Motor neuron (in vitro differentiated cells): Measurements from ENCODE around the gene ITM2B. TPM values are rescaled to one million over a fixed set of nuclear protein-coding genes. Genes with fewer than 3 reads are reported as not detected.

ENCODE experiments used
- ATAC-seq, 8 experiments: fragments of 200-7000 bp; cut with Tn5 transposase; replicated peaks in 6 of 8; 2 replicates each; pipeline ENCODE4 v1.8.0; 2021; ENCODE audit warnings: mild to moderate bottlenecking in 8 of 8, moderate library complexity in 8 of 8
- H3K27ac ChIP-seq, 2 donors: fragments of 250-450 bp; sonication (Bioruptor Pico); 2 replicates each; pipeline ENCODE4 v1.9.0; 2021; ENCODE audit warnings: antibody characterized with exemption in 2 of 2, mild to moderate bottlenecking in 2 of 2, moderate library complexity in 1 of 2
- H3K4me1 ChIP-seq, 2 donors: fragments of 250-450 bp; sonication (Bioruptor Pico); replicated peaks in 1 of 2; 2 replicates each; pipeline ENCODE4 v1.6.1; 2021; ENCODE audit warnings: antibody characterized with exemption in 2 of 2, mild to moderate bottlenecking in 2 of 2, moderate library complexity in 1 of 2
- H3K4me3 ChIP-seq, 5 donors: fragments of 250-450 bp; sonication (Bioruptor Pico); 2 replicates each; pipeline ENCODE4 v1.9.0; 2021; ENCODE audit warnings: antibody characterized with exemption in 5 of 5, mild to moderate bottlenecking in 5 of 5, moderate library complexity in 4 of 5
- WGBS, 10 experiments: fragments of 450-650 bp; shearing (Covaris generic); methylation state at CpG; one replicate each; pipeline ENCODE4 v1.0.0; 2022; 5-methylcytosine and 5-hydroxymethylcytosine counted together
- in situ Hi-C, 9 experiments: fragments of 400-800 bp; cut with MboI; loops; one replicate each; pipeline ENCODE4 v1.15.0; 2021; ENCODE audit warnings: low sequenced_read_pairs in 9 of 9, low pct_unique_long_range_greater_than_20kb in 2 of 9; ENCODE audit not compliant: unreplicated experiment in 9 of 9
- total RNA-seq, 8 experiments: library from RNA; unstranded; fragments of 300-600 nt; gene quantifications; 2 replicates each; pipeline versions ENCODE4 v1.2.3 to v1.2.4, GENCODE V29; 2022

The ITM2B gene
- total RNA-seq, 8 experiments from 2014 or later = 100 to 965 (median 173) TPM

DNA sequence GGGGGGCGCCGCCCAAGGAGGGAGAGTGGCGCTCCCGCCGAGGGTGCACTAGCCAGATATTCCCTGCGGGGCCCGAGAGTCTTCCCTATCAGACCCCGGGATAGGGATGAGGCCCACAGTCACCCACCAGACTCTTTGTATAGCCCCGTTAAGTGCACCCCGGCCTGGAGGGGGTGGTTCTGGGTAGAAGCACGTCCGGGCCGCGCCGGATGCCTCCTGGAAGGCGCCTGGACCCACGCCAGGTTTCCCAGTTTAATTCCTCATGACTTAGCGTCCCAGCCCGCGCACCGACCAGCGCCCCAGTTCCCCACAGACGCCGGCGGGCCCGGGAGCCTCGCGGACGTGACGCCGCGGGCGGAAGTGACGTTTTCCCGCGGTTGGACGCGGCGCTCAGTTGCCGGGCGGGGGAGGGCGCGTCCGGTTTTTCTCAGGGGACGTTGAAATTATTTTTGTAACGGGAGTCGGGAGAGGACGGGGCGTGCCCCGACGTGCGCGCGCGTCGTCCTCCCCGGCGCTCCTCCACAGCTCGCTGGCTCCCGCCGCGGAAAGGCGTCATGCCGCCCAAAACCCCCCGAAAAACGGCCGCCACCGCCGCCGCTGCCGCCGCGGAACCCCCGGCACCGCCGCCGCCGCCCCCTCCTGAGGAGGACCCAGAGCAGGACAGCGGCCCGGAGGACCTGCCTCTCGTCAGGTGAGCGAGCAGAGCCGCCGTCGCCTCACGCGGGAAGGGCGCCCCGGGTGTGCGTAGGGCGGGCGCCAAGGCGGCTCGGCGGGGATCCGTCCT lies 70.5 kb downstream of the ITM2B start, which contains the start of gene RB1:
Gene RB1, plus strand, starts transcription at position 393 of the 784 bp plus-strand sequence. Its CDS starts 162 bp downstream, at position 555.
- 0 to 4% (median 0%) methylated on average over 5 to 15 of the region's 96 CpGs; no CpG with 5 or more reads in 5 of the 10 experiments for WGBS, 10 experiments
- Histone ChIP-seq H3K4me1 (peaks cover 5 to 9% of the 10 kb centered on the region in 2 donors), H3K27ac (peak within 1 kb of the TSS; percentile 85 to 93), H3K4me3 (peak within 1 kb of the TSS; percentile 88 to 98 (median 93))
- in situ Hi-C loops = loop anchor here in 1 of 9 experiments (25.0 kb wide), 1 partner anchor 284 kb away; no protein-coding TSS in a partner anchor
- ATAC-seq = peak; percentile 93 to 96 (median 94)

DNA sequence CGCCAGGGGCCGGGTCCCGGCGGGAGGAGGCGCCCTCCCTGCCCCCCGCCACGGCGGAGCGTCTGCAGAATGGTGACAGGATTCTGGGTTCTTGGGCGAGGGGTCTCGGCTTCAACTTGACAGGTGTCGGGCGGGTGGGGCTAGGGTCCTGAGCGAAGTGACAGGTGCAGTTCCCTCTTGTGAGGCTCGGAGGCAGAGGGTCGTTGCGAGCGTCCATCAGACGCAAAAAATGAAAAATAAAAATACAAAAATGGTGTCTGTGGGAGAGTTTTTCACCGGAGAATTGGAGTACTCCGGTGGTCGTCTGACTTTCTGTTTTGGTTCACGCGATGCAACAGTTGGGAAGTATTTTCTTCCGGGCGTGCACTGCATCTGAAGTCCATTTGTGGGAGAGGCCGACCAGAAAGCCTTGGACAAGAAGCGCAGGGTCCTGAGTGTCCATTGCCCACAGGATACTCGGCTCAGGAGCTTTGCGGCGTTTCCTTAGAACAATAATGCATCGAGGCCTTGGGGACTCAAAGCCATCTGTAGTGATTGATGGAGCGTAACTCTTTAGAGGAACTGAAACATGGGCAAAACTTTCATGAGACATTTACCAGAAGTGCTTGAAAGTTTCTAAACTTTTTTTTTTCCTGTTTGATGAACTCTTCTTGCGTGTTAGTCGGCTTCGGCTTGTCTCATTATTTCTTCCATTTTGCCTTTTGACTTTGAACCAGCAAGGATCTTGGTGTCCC lies 71.3 kb downstream of the ITM2B start:
- H3K27ac ChIP-seq = peak overlapping the region; percentile 85 to 93
- in situ Hi-C loops = loop anchor here in 1 of 9 experiments (25.0 kb wide), 1 partner anchor 283 kb away; no protein-coding TSS in a partner anchor
- ATAC-seq = peak; percentile 6 to 29 (median 14)
- H3K4me3 ChIP-seq = peak overlapping the region; percentile 88 to 98 (median 93)
- H3K4me1 ChIP-seq = peaks cover 5 to 9% of the 10 kb centered on the region in 2 donors
- WGBS, 10 experiments = 0 to 5% (median 2%) methylated on average over 3 to 14 of the region's 36 CpGs

DNA sequence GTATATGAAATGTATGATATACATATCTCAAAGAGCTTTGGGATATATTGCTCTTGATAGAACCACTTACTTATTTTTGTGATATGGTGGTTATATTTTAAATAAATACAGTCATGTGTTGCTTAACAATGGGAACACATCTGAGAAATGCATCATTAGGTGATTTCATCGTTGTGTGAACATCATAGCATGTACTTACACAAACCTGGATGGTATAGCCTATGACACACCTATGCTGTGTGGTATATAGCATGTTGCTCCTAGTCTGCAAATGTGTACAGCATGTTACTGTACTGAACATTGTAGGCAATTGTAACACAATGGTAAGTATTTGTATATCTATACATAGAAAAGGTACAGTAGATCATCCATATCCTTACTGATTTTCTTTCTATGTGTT lies 78.2 kb downstream of the ITM2B start:
- peaks cover 0 to 3% of the 10 kb centered on the region in 2 donors for H3K4me1 ChIP-seq
- no peak overlapping the region for H3K27ac ChIP-seq
- 100% methylated on average over 1 of the region's 1 CpG; no CpG with 5 or more reads in 6 of the 10 experiments for WGBS, 10 experiments
- in situ Hi-C loops = loop anchor here in 1 of 9 experiments (25.0 kb wide), 1 partner anchor 276 kb away; no protein-coding TSS in a partner anchor
- H3K4me3 ChIP-seq = no peak overlapping the region
- no peak for ATAC-seq

DNA sequence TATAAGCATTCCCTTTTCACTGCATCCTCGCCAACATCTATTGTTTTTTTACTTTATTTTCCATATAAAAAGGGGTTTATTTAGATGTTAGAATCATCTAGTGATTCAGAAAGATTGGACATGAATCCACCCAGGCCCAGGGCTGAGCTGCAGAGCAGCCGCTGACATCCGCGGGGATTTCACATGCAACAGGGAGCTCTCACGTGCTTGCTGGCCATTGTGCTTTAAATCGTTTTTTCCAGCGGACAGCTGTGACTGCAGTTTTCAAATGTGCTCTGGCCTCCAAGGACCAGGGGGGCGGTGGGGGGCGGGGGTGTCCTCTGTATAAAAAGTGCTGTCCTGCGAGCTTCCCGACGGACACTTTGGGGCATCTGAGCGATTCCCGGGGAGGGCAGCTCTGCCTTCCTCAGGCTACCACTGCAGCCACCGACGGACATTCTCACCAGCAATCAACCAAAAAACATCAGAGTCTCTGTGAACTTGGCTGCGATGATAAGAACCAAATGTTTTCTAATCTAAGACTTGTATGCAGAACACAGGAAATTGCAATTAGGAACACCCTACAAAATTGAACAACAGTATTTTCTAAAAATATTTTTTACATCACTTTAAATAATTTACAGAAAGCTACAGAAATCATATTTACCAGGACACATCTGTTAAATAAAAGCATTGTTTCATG lies 83.1 kb downstream of the ITM2B start:
- H3K4me1 ChIP-seq = peaks cover 0 to 3% of the 10 kb centered on the region in 2 donors
- WGBS, 10 experiments = 23 to 92% (median 50%) methylated on average over 1 to 13 of the region's 17 CpGs; no CpG with 5 or more reads in 1 of the 10 experiments
- ATAC-seq = peak in 5 of 8 experiments; percentile 59 to 88 (median 77)
- H3K27ac ChIP-seq = no peak overlapping the region
- in situ Hi-C loops = loop anchor here in 1 of 9 experiments (25.0 kb wide), 1 partner anchor 271 kb away; no protein-coding TSS in a partner anchor
- no peak overlapping the region for H3K4me3 ChIP-seq

DNA sequence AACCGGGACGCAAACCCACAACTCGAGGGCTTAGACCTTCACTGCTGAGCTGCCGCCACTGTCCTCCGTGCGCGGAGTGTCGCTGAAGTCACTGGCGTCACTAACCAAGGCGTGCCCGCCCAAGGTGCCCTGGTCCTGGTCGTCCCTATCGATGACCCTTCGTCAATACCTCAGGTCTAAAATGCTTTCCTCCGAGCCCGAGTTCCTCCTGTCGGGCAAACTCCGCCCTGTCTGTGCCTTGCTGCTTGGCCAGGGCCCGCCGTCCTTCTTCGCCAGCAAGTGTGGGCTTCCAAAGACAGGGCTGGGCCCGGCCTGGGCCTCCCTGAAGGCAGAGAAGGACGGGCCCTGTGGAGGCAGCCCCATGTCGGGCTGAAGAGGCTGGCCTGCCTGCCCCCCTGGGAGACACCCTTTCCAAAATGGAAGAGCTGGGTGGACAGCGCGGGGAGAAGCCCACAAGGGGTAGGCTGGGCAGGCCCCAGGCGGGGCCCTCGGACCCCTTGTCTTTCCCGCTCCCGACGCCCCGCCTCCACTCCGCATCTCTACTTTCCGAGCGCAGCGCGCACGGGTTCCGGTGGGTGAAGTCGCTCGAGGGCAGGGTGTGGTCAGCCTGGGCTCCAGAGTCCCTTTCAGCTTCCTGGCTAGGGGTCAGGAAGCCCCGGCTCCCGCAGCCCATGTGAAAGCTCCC lies 84.0 kb downstream of the ITM2B start:
- peaks cover 0 to 3% of the 10 kb centered on the region in 2 donors for H3K4me1 ChIP-seq
- ATAC-seq = peak in 1 of 8 experiments; percentile 11
- in situ Hi-C loops = loop anchor here in 1 of 9 experiments (25.0 kb wide), 1 partner anchor 270 kb away; no protein-coding TSS in a partner anchor
- WGBS, 10 experiments = 73 to 100% (median 87%) methylated on average over 3 to 12 of the region's 43 CpGs; no CpG with 5 or more reads in 4 of the 10 experiments
- no peak overlapping the region for H3K27ac ChIP-seq
- H3K4me3 ChIP-seq = no peak overlapping the region

DNA sequence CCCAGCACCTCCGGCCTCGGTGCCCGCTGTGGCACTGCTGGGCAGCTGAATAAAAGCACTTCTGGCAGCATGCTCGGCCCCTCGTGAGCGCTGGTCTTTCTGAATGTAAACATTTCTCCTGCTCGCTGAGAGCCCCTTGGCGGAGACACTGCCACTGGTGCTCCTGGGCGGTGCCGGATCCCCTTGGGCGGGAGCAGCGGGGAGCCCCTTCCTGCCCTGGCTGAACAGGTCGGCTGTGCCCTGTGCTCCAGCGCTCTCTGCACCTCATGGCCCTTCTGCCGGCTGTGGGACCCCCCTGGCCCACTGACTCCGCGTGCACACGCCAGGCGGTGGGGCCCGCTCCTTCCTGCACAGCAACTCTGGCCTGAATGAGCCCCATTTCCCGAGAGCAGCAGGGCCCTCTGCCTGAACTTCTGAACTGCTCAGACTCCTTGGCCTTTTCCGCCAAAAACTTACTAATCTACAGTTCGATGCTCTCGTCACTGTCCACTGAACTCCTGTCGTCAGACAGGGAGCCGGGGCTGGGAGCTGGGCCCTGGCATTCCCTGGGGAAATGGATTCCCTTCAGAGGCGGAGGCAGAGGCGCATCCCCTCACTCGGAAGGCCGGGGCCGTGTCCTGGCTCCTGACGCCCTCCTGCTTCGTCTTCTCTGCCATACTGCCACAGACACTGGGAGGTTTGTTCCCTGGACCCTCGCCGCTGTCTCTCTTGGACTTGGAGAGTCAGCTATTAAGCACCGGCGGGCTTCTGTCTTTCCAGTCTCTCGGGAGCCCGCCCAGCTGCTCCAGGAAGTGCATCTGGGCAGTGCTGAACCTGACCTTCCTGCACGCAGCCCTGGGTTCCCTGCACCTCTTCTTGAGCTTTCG lies 84.7 kb downstream of the ITM2B start:
- Histone ChIP-seq H3K27ac (no peak overlapping the region), H3K4me1 (peaks cover 0 to 3% of the 10 kb centered on the region in 2 donors), H3K4me3 (no peak overlapping the region)
- in situ Hi-C loops = loop anchor here in 1 of 9 experiments (25.0 kb wide), 1 partner anchor 270 kb away; no protein-coding TSS in a partner anchor
- ATAC-seq = peak in 2 of 8 experiments; percentile 10 to 16
- WGBS, 10 experiments = 79 to 100% (median 83%) methylated on average over 1 to 18 of the region's 41 CpGs; no CpG with 5 or more reads in 5 of the 10 experiments

DNA sequence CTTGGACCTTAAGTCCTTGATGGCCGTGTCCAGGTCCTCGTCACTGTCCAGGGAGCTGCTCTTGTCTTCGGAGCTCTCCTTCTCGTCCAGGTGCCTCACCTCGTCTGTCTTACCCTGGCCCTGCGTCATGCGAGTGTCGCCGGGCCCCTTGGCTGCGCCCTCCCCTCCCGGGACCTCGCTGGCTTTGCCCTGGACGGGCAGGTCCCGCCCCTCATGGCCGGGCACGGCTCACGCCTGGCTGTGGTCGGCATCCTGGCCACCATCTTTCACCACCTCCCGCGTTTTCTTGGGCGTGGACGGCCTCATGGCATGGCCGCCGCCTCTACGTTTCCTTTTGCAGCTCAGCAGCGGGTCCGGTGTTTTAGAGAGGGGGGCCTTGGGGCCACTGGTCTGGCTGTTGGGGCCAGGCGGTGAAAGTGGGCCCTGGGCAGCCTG lies 85.4 kb downstream of the ITM2B start:
- Histone ChIP-seq H3K4me1 (peaks cover 0 to 3% of the 10 kb centered on the region in 2 donors), H3K27ac (no peak overlapping the region), H3K4me3 (no peak overlapping the region)
- 100% methylated on average over 1 of the region's 28 CpGs; no CpG with 5 or more reads in 9 of the 10 experiments for WGBS, 10 experiments
- in situ Hi-C loops = loop anchor here in 1 of 9 experiments (25.0 kb wide), 1 partner anchor 269 kb away; no protein-coding TSS in a partner anchor
- peak in 1 of 8 experiments; percentile 22 for ATAC-seq

DNA sequence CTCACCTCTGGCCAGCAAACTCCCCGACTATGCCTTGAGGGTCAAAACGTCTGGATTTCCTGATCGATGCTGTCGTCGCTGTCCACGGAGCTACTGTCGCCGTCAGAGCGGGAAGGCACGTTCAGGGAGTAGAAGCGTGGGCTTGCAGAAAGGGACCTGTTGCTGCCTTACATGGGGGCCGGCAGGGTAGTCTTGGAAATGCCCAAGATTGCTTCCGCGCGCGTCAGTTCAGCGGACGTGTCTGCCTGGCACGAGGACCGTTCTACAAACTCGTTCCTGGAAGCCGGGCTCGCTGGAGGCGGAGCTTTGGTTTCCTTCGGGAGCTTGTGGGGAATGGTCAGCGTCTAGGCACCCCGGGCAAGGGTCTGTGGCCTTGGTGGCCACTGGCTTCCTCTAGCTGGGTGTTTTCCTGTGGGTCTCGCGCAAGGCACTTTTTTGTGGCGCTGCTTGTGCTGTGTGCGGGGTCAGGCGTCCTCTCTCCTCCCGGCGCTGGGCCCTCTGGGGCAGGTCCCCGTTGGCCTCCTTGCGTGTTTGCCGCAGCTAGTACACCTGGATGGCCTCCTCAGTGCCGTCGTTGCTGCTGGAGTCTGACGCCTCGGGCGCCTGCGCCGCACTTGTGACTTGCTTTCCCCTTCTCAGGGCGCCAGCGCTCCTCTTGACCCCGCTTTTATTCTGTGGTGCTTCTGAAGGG lies 86.0 kb downstream of the ITM2B start:
- Histone ChIP-seq H3K4me3 (no peak overlapping the region), H3K4me1 (peaks cover 0 to 3% of the 10 kb centered on the region in 2 donors), H3K27ac (no peak overlapping the region)
- WGBS, 10 experiments = 49 to 82% (median 73%) methylated on average over 3 to 27 of the region's 47 CpGs; no CpG with 5 or more reads in 4 of the 10 experiments
- ATAC-seq = no peak
- in situ Hi-C loops = loop anchor here in 1 of 9 experiments (25.0 kb wide), 1 partner anchor 268 kb away; no protein-coding TSS in a partner anchor
